ENCODE data around the gene DYRK3. TPM values are rescaled to one million over a fixed set of nuclear protein-coding genes. Genes with fewer than 3 reads are reported as not detected.

DYRK3 gene
- total and polyA plus RNA-seq, 10 of the 15 experiments (the other 5 are each of a cell fraction or from before 2014, with no cell fraction given), result 1.6 to 12.9 (median 10.3) TPM

DNA sequence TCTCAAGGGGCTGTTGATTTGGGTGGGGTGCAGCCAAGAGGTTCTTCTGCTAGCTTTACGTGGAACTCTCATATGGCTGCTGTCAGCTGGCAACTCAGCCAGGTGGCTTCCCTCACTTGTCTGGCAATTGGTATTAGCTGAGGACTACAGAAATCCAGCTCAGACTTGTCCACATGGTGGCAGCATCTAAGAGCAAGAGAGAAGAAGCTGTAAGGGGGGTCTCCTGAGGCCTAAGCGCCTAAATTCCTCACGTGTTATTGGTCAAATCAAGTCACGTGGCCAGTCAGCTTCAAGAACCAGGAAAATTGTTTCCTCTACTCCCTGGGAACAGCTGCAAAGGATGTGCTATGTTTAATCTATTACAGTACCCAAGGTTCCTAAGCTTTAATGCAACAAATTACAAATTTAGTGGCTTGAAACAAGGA, 4.2 kb upstream of the DYRK3 start (continued):
- TF ChIP-seq, protein P1, sequence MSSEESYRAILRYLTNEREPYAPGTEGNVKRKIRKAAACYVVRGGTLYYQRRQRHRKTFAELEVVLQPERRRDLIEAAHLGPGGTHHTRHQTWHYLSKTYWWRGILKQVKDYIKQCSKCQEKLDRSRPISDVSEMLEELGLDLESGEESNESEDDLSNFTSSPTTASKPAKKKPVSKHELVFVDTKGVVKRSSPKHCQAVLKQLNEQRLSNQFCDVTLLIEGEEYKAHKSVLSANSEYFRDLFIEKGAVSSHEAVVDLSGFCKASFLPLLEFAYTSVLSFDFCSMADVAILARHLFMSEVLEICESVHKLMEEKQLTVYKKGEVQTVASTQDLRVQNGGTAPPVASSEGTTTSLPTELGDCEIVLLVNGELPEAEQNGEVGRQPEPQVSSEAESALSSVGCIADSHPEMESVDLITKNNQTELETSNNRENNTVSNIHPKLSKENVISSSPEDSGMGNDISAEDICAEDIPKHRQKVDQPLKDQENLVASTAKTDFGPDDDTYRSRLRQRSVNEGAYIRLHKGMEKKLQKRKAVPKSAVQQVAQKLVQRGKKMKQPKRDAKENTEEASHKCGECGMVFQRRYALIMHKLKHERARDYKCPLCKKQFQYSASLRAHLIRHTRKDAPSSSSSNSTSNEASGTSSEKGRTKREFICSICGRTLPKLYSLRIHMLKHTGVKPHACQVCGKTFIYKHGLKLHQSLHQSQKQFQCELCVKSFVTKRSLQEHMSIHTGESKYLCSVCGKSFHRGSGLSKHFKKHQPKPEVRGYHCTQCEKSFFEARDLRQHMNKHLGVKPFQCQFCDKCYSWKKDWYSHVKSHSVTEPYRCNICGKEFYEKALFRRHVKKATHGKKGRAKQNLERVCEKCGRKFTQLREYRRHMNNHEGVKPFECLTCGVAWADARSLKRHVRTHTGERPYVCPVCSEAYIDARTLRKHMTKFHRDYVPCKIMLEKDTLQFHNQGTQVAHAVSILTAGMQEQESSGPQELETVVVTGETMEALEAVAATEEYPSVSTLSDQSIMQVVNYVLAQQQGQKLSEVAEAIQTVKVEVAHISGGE (CRISPR knock-in tag; IDR thresholded peaks at IDR 0.05), result no peak
- peak; percentile 36 for TF ChIP-seq MEF2B (IDR thresholded peaks at IDR 0.05; ENCODE audit: partially characterized antibody, poor library complexity, severe bottlenecking)
- no peak for TF ChIP-seq ZBTB40 (IDR thresholded peaks at IDR 0.05; ENCODE audit: borderline replicate concordance)
- no peak for TF ChIP-seq HDGF (IDR thresholded peaks at IDR 0.05)
- TF ChIP-seq, protein P2, sequence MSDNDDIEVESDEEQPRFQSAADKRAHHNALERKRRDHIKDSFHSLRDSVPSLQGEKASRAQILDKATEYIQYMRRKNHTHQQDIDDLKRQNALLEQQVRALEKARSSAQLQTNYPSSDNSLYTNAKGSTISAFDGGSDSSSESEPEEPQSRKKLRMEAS (IDR thresholded peaks at IDR 0.05; ENCODE audit: low read depth, low read length), result no peak
- TF ChIP-seq, protein P3, sequence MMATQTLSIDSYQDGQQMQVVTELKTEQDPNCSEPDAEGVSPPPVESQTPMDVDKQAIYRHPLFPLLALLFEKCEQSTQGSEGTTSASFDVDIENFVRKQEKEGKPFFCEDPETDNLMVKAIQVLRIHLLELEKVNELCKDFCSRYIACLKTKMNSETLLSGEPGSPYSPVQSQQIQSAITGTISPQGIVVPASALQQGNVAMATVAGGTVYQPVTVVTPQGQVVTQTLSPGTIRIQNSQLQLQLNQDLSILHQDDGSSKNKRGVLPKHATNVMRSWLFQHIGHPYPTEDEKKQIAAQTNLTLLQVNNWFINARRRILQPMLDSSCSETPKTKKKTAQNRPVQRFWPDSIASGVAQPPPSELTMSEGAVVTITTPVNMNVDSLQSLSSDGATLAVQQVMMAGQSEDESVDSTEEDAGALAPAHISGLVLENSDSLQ (IDR thresholded peaks at IDR 0.05), result peak; percentile 83
- TF ChIP-seq CHD4 (IDR thresholded peaks at IDR 0.05), result no peak
- no peak for TF ChIP-seq MLLT1 (IDR thresholded peaks at IDR 0.05)
- no peak for TF ChIP-seq CREB1 (IDR thresholded peaks at IDR 0.05; ENCODE audit: low read depth)
- no peak for TF ChIP-seq MXI1 (IDR thresholded peaks at IDR 0.05; ENCODE audit: low read depth, low read length)
- no peak for TF ChIP-seq SMAD1 (IDR thresholded peaks at IDR 0.05; ENCODE audit: low read depth, partially characterized antibody)
- no peak for TF ChIP-seq STAT3 (IDR thresholded peaks at IDR 0.05; ENCODE audit: low read depth, low read length)
- no peak for TF ChIP-seq MEF2A (IDR thresholded peaks at IDR 0.05; ENCODE audit: insufficient read depth, low read depth, low read length)
- TF ChIP-seq TCF12 (IDR thresholded peaks at IDR 0.05; ENCODE audit: low read depth, low read length), result peak; percentile 98
- no peak for TF ChIP-seq E4F1 (IDR thresholded peaks at IDR 0.05; ENCODE audit: borderline replicate concordance, partially characterized antibody)
